H9 (cell line): ENCODE measurements around the gene USP22. TPM values are rescaled to one million over a fixed set of nuclear protein-coding genes. Genes with fewer than 3 reads are reported as not detected.
"Not testable (repeated sequence)": the region's sequence is repeated elsewhere in the genome, so short reads cannot be mapped to it uniquely, and the experiment has no call there.

Source experiments
- DNase-seq: peaks from one replicate; pipeline ENCODE4 v3.0.0-alpha.2; 2017
- H2AFZ ChIP-seq: one replicate; pipeline ENCODE4 v1.6.1; 2013; ENCODE audit warnings: mild to moderate bottlenecking, low read length, control low read depth, moderate library complexity
- H2AK5ac ChIP-seq: 2 replicates; pipeline ENCODE4 v1.6.1; 2013; ENCODE audit warnings: low read length, control low read depth, mixed read lengths; ENCODE audit not compliant: insufficient read length
- H2BK120ac ChIP-seq: one replicate; pipeline ENCODE4 v1.6.1; 2013; ENCODE audit warnings: low read depth, mild to moderate bottlenecking, low read length, control low read depth, inconsistent platforms; ENCODE audit not compliant: poor library complexity, severe bottlenecking
- H2BK12ac ChIP-seq: 2 replicates; pipeline ENCODE4 v1.6.1; 2013; ENCODE audit warnings: low read length, control low read depth, mixed read lengths, low read depth; ENCODE audit not compliant: insufficient read length
- H2BK15ac ChIP-seq: 2 replicates; pipeline ENCODE4 v1.6.1; 2013; ENCODE audit warnings: low read depth, low read length, control low read depth
- H2BK20ac ChIP-seq: one replicate; pipeline ENCODE4 v1.6.1; 2013; ENCODE audit warnings: low read depth, mild to moderate bottlenecking, low read length, control low read depth, inconsistent platforms; ENCODE audit not compliant: poor library complexity, severe bottlenecking
- H2BK5ac ChIP-seq: 2 replicates; pipeline ENCODE4 v1.6.1; 2013; ENCODE audit warnings: low read length, control low read depth, mixed read lengths; ENCODE audit not compliant: insufficient read length
- H3K14ac ChIP-seq: 2 replicates; pipeline ENCODE4 v1.6.1; 2013; ENCODE audit warnings: low read length, control low read depth; ENCODE audit not compliant: insufficient read depth
- H3K18ac ChIP-seq: 2 replicates; pipeline ENCODE4 v1.6.1; 2013; ENCODE audit warnings: low read depth, mild to moderate bottlenecking, mixed read lengths, low read length, control low read depth; ENCODE audit not compliant: insufficient read length
- H3K23ac ChIP-seq: 2 replicates; pipeline ENCODE4 v1.6.1; 2013; ENCODE audit warnings: low read length, control low read depth, mixed read lengths, low read depth; ENCODE audit not compliant: insufficient read length
- H3K23me2 ChIP-seq: 2 replicates; pipeline ENCODE4 v1.6.1; 2013; ENCODE audit warnings: low read depth, mild to moderate bottlenecking, mixed read lengths, low read length, control low read depth; ENCODE audit not compliant: insufficient read length, poor library complexity, severe bottlenecking
- H3K27ac ChIP-seq: 2 replicates; pipeline ENCODE4 v1.5.1; 2013; ENCODE audit warnings: low read length, control low read depth, mixed read lengths, low read depth; ENCODE audit not compliant: insufficient read length
- H3K27me3 ChIP-seq: 2 replicates; pipeline ENCODE4 v1.6.1; 2013; ENCODE audit warnings: low read length, control low read depth, inconsistent platforms; ENCODE audit not compliant: insufficient read depth
- H3K4ac ChIP-seq: 2 replicates; pipeline ENCODE4 v1.6.1; 2013; ENCODE audit warnings: low read depth, mild to moderate bottlenecking, control low read depth, inconsistent platforms, low read length, moderate library complexity
- H3K4me1 ChIP-seq: 2 replicates; pipeline ENCODE4 v1.6.1; 2013; ENCODE audit warnings: low read length, control low read depth, inconsistent platforms; ENCODE audit not compliant: insufficient read depth
- H3K4me2 ChIP-seq: 2 replicates; pipeline ENCODE4 v1.6.1; 2013; ENCODE audit warnings: low read length, control low read depth, mixed read lengths; ENCODE audit not compliant: insufficient read length, insufficient read depth
- H3K56ac ChIP-seq: 2 replicates; pipeline ENCODE4 v1.6.1; 2013; ENCODE audit warnings: low read depth, mild to moderate bottlenecking, mixed read lengths, low read length, control low read depth; ENCODE audit not compliant: insufficient read length
- H3K79me1 ChIP-seq: 2 replicates; pipeline ENCODE4 v1.6.1; 2013; ENCODE audit warnings: low read depth, mild to moderate bottlenecking, moderate library complexity, low read length, control low read depth, inconsistent platforms; ENCODE audit not compliant: insufficient read depth, poor library complexity, severe bottlenecking
- H3K79me2 ChIP-seq: 2 replicates; pipeline ENCODE4 v1.6.1; 2013; ENCODE audit warnings: low read length, control low read depth, inconsistent platforms; ENCODE audit not compliant: insufficient read depth
- H3K9ac ChIP-seq: 2 replicates; pipeline ENCODE4 v1.6.1; 2013; ENCODE audit warnings: low read length, control low read depth, mixed read lengths; ENCODE audit not compliant: insufficient read length; ENCODE audit errors: extremely low read depth
- H3K9me3 ChIP-seq: one replicate; pipeline ENCODE4 v1.6.1; 2013; ENCODE audit warnings: low read depth, low read length, inconsistent platforms; ENCODE audit not compliant: control insufficient read depth
- H3T11ph ChIP-seq: one replicate; pipeline ENCODE4 v1.6.1; 2013; ENCODE audit warnings: mild to moderate bottlenecking, low read length, control low read depth, inconsistent platforms
- H4K20me1 ChIP-seq: one replicate; pipeline ENCODE4 v1.6.1; 2013; ENCODE audit not compliant: control insufficient read depth, insufficient read length, insufficient read depth
- H4K5ac ChIP-seq: 2 replicates; pipeline ENCODE4 v1.6.1; 2013; ENCODE audit warnings: low read depth, mild to moderate bottlenecking, mixed read lengths, low read length, control low read depth; ENCODE audit not compliant: insufficient read length
- H4K8ac ChIP-seq: replicated peaks from 2 replicates; pipeline ENCODE4 v1.6.1; 2013; ENCODE audit warnings: low read length, control low read depth, mixed read lengths, low read depth; ENCODE audit not compliant: insufficient read length
- H4K91ac ChIP-seq: 2 replicates; pipeline ENCODE4 v1.6.1; 2013; ENCODE audit warnings: low read depth, mild to moderate bottlenecking, moderate library complexity, mixed read lengths, low read length, control low read depth; ENCODE audit not compliant: insufficient read length
- H3K27ac Mint-ChIP-seq, 3 experiments: 2 replicates in 2 of 3; 3 replicates in 1 of 3; pipeline ENCODE4 v1.8.0; 2020 to 2021; ENCODE audit warnings: mixed read lengths in 3 of 3, mild to moderate bottlenecking in 1 of 3, moderate library complexity in 1 of 3
- H3K27me3 Mint-ChIP-seq: 2 replicates; pipeline ENCODE4 v1.8.0; 2021; ENCODE audit warnings: low read depth, mild to moderate bottlenecking, moderate library complexity, mixed read lengths
- H3K36me3 Mint-ChIP-seq, 3 experiments: 2 replicates in 2 of 3; 3 replicates in 1 of 3; pipeline ENCODE4 v1.8.0; 2020 to 2021; ENCODE audit warnings: low read depth in 3 of 3, mixed read lengths in 3 of 3; ENCODE audit not compliant: insufficient read depth in 1 of 3
- H3K4me1 Mint-ChIP-seq, 2 experiments: 2 replicates each; pipeline ENCODE4 v1.8.0; 2020; ENCODE audit warnings: mixed read lengths in 2 of 2
- H3K4me3 Mint-ChIP-seq, 2 experiments: 2 replicates in 1 of 2; 3 replicates in 1 of 2; pipeline ENCODE4 v1.8.0; 2020 to 2021; ENCODE audit warnings: mild to moderate bottlenecking in 2 of 2, mixed read lengths in 2 of 2, moderate library complexity in 1 of 2
- H3K9me3 Mint-ChIP-seq, 2 experiments: 2 replicates in 1 of 2; 3 replicates in 1 of 2; pipeline ENCODE4 v1.8.0; 2020; ENCODE audit warnings: mild to moderate bottlenecking in 2 of 2, mixed read lengths in 2 of 2, moderate library complexity in 1 of 2
- WGBS: extraction: QIAGEN DNeasy Blood & Tissue Kit; methylation state at CpG from one replicate; pipeline ENCODE4 v1.1.7; 2013; ENCODE audit warnings: missing lambda C conversion rate, low lambda C conversion rate, mixed read lengths; ENCODE audit not compliant: insufficient read length; ENCODE audit errors: extremely low coverage; 5-methylcytosine and 5-hydroxymethylcytosine counted together
- total RNA-seq: library from RNA; stranded (reverse); gene quantifications from 2 replicates; pipeline ENCODE4 v1.2.1, GENCODE V29; 2021
- TF ChIP-seq, protein P1 (sequence below): fragments of 200-600 bp; sonication (generic); conservative IDR thresholded peaks from 3 replicates; pipeline ENCODE4 v1.8.0; 2021; ENCODE audit warnings: antibody characterized with exemption, mild to moderate bottlenecking

USP22 gene
- total RNA-seq, 1 experiment from 2014 or later, result 345 TPM

DNA sequence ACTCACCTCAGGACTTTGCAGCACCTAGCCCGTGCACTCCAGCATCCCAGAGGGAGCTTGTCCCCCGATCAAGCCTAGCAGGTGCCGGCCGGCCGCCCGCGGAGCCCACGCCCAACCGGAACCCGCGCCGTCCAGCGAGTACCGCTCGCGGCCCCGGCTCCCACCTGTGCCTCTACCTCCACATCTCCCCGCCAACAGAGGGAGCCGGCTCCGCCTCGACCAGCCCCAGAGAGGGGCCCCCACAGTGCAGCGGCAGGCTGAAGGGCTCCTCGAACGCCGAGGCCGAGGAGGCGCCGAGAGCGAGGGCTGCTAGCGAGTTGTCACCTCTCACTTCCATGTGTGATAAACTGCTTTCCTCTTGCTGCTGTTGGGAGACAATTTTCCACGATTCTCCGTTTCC lies 42.9 kb upstream of the USP22 start:
- WGBS, result no CpG with 5 or more reads among the region's 32 CpGs
- H3K9me3 Mint-ChIP-seq, result peaks cover 18 to 19% of the 10 kb centered on the region in 2 experiments; a peak in 4 of 5 replicates

DNA sequence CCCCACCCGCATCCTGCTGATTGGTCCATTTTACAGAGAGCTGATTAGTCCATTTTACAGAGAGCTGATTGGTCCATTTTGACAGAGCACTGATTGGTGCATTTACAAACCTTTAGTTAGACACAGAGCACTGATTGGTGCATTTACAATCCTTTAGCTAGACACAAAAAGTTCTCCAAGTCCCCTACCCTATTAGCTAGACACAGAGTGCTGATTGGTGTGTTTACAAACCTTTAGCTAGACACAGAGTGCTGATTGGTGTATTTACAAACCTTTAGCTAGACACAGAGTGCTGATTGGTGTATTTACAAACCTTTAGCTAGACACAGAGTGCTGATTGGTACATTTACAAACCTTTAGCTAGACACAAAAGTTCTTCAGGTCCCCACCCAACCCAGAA lies 42.5 kb upstream of the USP22 start:
- H3K27me3 Mint-ChIP-seq, H4K8ac ChIP-seq, H3K9ac ChIP-seq, H3K27ac ChIP-seq, H3K14ac ChIP-seq, H3K23me2 ChIP-seq, H3K4me1 Mint-ChIP-seq, H2AFZ ChIP-seq, H4K5ac ChIP-seq, H3K4me2 ChIP-seq, H2BK12ac ChIP-seq, H3K4ac ChIP-seq, H3K27me3 ChIP-seq, H3K4me3 Mint-ChIP-seq, H3K4me1 ChIP-seq, DNase-seq, H4K20me1 ChIP-seq, H2BK5ac ChIP-seq, H3K27ac Mint-ChIP-seq, H3K56ac ChIP-seq, H2BK15ac ChIP-seq, H3K18ac ChIP-seq, H2BK20ac ChIP-seq, H2BK120ac ChIP-seq, H3K79me2 ChIP-seq, H3T11ph ChIP-seq, H3K9me3 ChIP-seq, H2AK5ac ChIP-seq, H3K79me1 ChIP-seq, H4K91ac ChIP-seq, H3K23ac ChIP-seq: not testable (repeated sequence)
- Mint-ChIP-seq H3K36me3 (peaks cover 0 to 17% (median 2%) of the 10 kb centered on the region in 3 experiments; a peak in 4 of 7 replicates), H3K9me3 (peaks cover 18 to 19% of the 10 kb centered on the region in 2 experiments; a peak in 4 of 5 replicates)
- WGBS, result no CpG with 5 or more reads among the region's 1 CpG

More for the DNA sequence above, 42.9 kb upstream of the USP22 start:
- Mint-ChIP-seq H3K36me3 (peaks cover 0 to 17% (median 2%) of the 10 kb centered on the region in 3 experiments; a peak in 4 of 7 replicates), H3K27ac (no peak overlapping the region), H3K4me3 (no peak overlapping the region), H3K27me3 (peaks cover 2% of the 10 kb centered on the region; the same call in 1 of the 2 replicates), H3K4me1 (peaks cover 8 to 10% of the 10 kb centered on the region in 2 experiments; a peak in 3 of 4 replicates)
- DNase-seq, result peak; percentile 62
- Histone ChIP-seq H2AK5ac (no peak overlapping the region), H3K27ac (no peak overlapping the region), H2BK5ac (no peak overlapping the region), H3K27me3 (no peaks in the 10 kb centered on the region), H3K79me1 (no peaks in the 10 kb centered on the region), H3K56ac (no peak overlapping the region), H2BK120ac (no peak overlapping the region), H3K23me2 (no peaks in the 10 kb centered on the region), H4K8ac (no peak overlapping the region), H3K14ac (no peak overlapping the region), H4K91ac (no peak overlapping the region), H2BK20ac (no peak overlapping the region), H2BK12ac (no peak overlapping the region), H3K79me2 (no peaks in the 10 kb centered on the region), H4K20me1 (no peaks in the 10 kb centered on the region), H3K4ac (no peak overlapping the region), H3K18ac (no peak overlapping the region), H2AFZ (no peak overlapping the region), H2BK15ac (no peak overlapping the region), H4K5ac (no peak overlapping the region), H3K9ac (no peak overlapping the region), H3T11ph (no peak overlapping the region), H3K4me1 (no peaks in the 10 kb centered on the region), H3K23ac (no peak overlapping the region), H3K9me3 (no peaks in the 10 kb centered on the region), H3K4me2 (no peak overlapping the region)
- TF ChIP-seq, protein P1, sequence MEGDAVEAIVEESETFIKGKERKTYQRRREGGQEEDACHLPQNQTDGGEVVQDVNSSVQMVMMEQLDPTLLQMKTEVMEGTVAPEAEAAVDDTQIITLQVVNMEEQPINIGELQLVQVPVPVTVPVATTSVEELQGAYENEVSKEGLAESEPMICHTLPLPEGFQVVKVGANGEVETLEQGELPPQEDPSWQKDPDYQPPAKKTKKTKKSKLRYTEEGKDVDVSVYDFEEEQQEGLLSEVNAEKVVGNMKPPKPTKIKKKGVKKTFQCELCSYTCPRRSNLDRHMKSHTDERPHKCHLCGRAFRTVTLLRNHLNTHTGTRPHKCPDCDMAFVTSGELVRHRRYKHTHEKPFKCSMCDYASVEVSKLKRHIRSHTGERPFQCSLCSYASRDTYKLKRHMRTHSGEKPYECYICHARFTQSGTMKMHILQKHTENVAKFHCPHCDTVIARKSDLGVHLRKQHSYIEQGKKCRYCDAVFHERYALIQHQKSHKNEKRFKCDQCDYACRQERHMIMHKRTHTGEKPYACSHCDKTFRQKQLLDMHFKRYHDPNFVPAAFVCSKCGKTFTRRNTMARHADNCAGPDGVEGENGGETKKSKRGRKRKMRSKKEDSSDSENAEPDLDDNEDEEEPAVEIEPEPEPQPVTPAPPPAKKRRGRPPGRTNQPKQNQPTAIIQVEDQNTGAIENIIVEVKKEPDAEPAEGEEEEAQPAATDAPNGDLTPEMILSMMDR, result 0 out of 3 replicates have a peak, but pooled peaks have one; percentile 10
